HG02870 (cell line): ENCODE data around the gene GALNT1.
A peak's percentile ranks its signal among the peaks of the same experiment; 100 is the strongest.

Source experiments
- ATAC-seq: cut with Tn5 transposase; IDR thresholded peaks from one replicate; pipeline ENCODE4 v1.9.1; 2021; ENCODE audit warnings: mild to moderate bottlenecking, moderate library complexity; ENCODE audit not compliant: unreplicated experiment

Gene GALNT1

GRCh38 chr18:35749701-35750100 is 168.2 kb downstream of the GALNT1 start:
- ATAC-seq = no peak

- ATAC-seq = no peak
These were observed 169.4 kb downstream of the GALNT1 start for GRCh38 chr18:35750929-35751328.

GRCh38 chr18:35753306-35753910 is 171.9 kb downstream of the GALNT1 start:
- ATAC-seq = no peak

- ATAC-seq = no peak
These were observed 172.9 kb downstream of the GALNT1 start for GRCh38 chr18:35754464-35754863.

GRCh38 chr18:35755369-35755768 is 173.8 kb downstream of the GALNT1 start:
- no peak for ATAC-seq

GRCh38 chr18:35756506-35757117 is 175.1 kb downstream of the GALNT1 start:
- ATAC-seq = peak; percentile 62
